ENCODE data around the gene OLIG3.

Gene OLIG3

DNA sequence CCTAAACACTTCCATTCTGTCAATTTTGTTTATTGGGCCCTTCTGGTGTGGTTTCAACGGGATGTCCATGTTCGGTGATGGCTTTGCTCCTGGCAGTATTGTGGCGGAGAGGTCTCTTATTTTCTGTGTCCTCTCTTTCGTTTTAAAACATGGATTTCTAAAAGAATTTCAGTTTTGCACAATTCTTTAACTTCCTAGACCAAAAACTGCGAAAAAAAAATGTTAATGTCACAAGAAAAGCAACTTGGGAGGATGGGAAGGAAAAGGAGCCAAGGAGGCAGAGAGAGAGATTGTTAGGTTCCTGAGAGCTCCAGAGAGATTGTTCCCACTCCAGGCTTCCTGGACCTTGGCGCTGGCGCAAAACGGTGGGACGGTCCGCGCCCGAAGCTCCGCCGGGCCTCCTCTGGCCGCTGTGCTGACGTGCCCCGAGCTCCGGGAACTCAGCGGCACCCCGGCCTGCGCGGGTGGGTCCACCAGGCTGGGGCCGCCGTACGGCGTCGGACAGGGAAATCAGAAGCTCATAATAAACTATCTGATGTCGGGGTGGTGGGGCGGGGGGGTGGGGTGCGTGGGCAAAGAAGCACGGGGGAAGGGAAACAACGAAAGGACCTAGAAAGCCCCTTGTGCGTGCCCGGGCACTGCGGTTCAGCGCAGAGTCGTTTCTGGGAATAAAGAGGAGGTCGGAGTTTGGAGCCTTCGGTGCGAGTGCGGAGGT is 951 bp upstream of the OLIG3 start:
- H3K36me3 ChIP-seq (ENCODE audit: control insufficient read depth in 2 of 2, insufficient read depth in 1 of 2, low read length in 2 of 2): no peaks in the 10 kb centered on the region
- ChIA-PET POLR2A (interaction anchor here (0.6 kb wide), 1 partner anchor 12 kb away, joined by 7 read pairs; no protein-coding TSS in a partner anchor), CTCF (no interaction called here)
- no peak overlapping the region for H3K27ac ChIP-seq (ENCODE audit: extremely low read depth, low read depth, low read length)
- no peaks in the 10 kb centered on the region for H3K9me3 ChIP-seq (ENCODE audit: control insufficient read depth, insufficient read depth, low read depth, low read length)
- H3K4me1 ChIP-seq (ENCODE audit: control insufficient read depth, insufficient read depth, low read length): no peaks in the 10 kb centered on the region
- no peak overlapping the region for H3K4me3 ChIP-seq (ENCODE audit: low read depth, low read length)
- no peak for TF ChIP-seq ZNF138 (tag by site-specific recombination; IDR thresholded peaks at IDR 0.05; ENCODE audit: borderline replicate concordance)
- TF ChIP-seq, protein P1, sequence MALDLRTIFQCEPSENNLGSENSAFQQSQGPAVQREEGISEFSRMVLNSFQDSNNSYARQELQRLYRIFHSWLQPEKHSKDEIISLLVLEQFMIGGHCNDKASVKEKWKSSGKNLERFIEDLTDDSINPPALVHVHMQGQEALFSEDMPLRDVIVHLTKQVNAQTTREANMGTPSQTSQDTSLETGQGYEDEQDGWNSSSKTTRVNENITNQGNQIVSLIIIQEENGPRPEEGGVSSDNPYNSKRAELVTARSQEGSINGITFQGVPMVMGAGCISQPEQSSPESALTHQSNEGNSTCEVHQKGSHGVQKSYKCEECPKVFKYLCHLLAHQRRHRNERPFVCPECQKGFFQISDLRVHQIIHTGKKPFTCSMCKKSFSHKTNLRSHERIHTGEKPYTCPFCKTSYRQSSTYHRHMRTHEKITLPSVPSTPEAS (tag by site-specific recombination; IDR thresholded peaks at IDR 0.05): no peak
- TF ChIP-seq CTCF (tag by site-specific recombination; IDR thresholded peaks at IDR 0.05): no peak
- no peak for TF ChIP-seq SCRT1 (tag by site-specific recombination; IDR thresholded peaks at IDR 0.05; ENCODE audit: borderline replicate concordance)
- TF ChIP-seq ZNF121 (tag by site-specific recombination; IDR thresholded peaks at IDR 0.05): no peak
- TF ChIP-seq ZNF670 (tag by site-specific recombination; IDR thresholded peaks at IDR 0.05; ENCODE audit: low read depth): no peak
- TF ChIP-seq, protein P2, sequence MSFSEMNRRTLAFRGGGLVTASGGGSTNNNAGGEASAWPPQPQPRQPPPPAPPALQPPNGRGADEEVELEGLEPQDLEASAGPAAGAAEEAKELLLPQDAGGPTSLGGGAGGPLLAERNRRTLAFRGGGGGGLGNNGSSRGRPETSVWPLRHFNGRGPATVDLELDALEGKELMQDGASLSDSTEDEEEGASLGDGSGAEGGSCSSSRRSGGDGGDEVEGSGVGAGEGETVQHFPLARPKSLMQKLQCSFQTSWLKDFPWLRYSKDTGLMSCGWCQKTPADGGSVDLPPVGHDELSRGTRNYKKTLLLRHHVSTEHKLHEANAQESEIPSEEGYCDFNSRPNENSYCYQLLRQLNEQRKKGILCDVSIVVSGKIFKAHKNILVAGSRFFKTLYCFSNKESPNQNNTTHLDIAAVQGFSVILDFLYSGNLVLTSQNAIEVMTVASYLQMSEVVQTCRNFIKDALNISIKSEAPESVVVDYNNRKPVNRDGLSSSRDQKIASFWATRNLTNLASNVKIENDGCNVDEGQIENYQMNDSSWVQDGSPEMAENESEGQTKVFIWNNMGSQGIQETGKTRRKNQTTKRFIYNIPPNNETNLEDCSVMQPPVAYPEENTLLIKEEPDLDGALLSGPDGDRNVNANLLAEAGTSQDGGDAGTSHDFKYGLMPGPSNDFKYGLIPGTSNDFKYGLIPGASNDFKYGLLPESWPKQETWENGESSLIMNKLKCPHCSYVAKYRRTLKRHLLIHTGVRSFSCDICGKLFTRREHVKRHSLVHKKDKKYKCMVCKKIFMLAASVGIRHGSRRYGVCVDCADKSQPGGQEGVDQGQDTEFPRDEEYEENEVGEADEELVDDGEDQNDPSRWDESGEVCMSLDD (tag by site-specific recombination; IDR thresholded peaks at IDR 0.05): no peak
- TF ChIP-seq BCL11A (tag by site-specific recombination; IDR thresholded peaks at IDR 0.05; ENCODE audit: low read depth): no peak
- TF ChIP-seq ZNF768 (tag by site-specific recombination; IDR thresholded peaks at IDR 0.05): no peak
- TF ChIP-seq, protein P3, sequence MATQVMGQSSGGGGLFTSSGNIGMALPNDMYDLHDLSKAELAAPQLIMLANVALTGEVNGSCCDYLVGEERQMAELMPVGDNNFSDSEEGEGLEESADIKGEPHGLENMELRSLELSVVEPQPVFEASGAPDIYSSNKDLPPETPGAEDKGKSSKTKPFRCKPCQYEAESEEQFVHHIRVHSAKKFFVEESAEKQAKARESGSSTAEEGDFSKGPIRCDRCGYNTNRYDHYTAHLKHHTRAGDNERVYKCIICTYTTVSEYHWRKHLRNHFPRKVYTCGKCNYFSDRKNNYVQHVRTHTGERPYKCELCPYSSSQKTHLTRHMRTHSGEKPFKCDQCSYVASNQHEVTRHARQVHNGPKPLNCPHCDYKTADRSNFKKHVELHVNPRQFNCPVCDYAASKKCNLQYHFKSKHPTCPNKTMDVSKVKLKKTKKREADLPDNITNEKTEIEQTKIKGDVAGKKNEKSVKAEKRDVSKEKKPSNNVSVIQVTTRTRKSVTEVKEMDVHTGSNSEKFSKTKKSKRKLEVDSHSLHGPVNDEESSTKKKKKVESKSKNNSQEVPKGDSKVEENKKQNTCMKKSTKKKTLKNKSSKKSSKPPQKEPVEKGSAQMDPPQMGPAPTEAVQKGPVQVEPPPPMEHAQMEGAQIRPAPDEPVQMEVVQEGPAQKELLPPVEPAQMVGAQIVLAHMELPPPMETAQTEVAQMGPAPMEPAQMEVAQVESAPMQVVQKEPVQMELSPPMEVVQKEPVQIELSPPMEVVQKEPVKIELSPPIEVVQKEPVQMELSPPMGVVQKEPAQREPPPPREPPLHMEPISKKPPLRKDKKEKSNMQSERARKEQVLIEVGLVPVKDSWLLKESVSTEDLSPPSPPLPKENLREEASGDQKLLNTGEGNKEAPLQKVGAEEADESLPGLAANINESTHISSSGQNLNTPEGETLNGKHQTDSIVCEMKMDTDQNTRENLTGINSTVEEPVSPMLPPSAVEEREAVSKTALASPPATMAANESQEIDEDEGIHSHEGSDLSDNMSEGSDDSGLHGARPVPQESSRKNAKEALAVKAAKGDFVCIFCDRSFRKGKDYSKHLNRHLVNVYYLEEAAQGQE (tag by site-specific recombination; IDR thresholded peaks at IDR 0.05): no peak
- no peak for TF ChIP-seq ZBTB7A (tag by site-specific recombination; IDR thresholded peaks at IDR 0.05; ENCODE audit: low read depth)
- no peak for TF ChIP-seq IKZF3 (tag by site-specific recombination; IDR thresholded peaks at IDR 0.05)

GRCh38 chr6:137493218-137494038 is 766 bp downstream of the OLIG3 start:
- CTCF ChIA-PET: no interaction called here
- no peaks in the 10 kb centered on the region for H3K36me3 ChIP-seq (ENCODE audit: control insufficient read depth in 2 of 2, insufficient read depth in 1 of 2, low read length in 2 of 2)
- no peaks in the 10 kb centered on the region for H3K4me1 ChIP-seq (ENCODE audit: control insufficient read depth, insufficient read depth, low read length)
- H3K27ac ChIP-seq (ENCODE audit: extremely low read depth, low read depth, low read length): no peak overlapping the region; the same call in 1 of the 2 replicates
- TF ChIP-seq, protein P4, sequence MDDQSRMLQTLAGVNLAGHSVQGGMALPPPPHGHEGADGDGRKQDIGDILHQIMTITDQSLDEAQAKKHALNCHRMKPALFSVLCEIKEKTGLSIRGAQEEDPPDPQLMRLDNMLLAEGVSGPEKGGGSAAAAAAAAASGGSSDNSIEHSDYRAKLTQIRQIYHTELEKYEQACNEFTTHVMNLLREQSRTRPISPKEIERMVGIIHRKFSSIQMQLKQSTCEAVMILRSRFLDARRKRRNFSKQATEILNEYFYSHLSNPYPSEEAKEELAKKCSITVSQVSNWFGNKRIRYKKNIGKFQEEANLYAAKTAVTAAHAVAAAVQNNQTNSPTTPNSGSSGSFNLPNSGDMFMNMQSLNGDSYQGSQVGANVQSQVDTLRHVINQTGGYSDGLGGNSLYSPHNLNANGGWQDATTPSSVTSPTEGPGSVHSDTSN (CRISPR knock-in tag; IDR thresholded peaks at IDR 0.05): peak; percentile 70; the same call in 1 of the 2 replicates
- no peak for TF ChIP-seq ZNF548 (tag by site-specific recombination; IDR thresholded peaks at IDR 0.05)
- no peak for TF ChIP-seq ZNF830 (tag by site-specific recombination; IDR thresholded peaks at IDR 0.05; ENCODE audit: low read depth)
- POLR2A ChIA-PET: interaction anchor here (0.7 kb wide), 1 partner anchor 407 kb away, joined by 5 read pairs; no protein-coding TSS in a partner anchor
- peak overlapping the region; percentile 40 for H3K4me3 ChIP-seq (ENCODE audit: low read depth, low read length)
- no peaks in the 10 kb centered on the region for H3K9me3 ChIP-seq (ENCODE audit: control insufficient read depth, insufficient read depth, low read depth, low read length)

Measured in HEK293 (cell line).